A549 (cell line): Measurements from ENCODE around the gene STRN4. TPM values are rescaled to one million over a fixed set of nuclear protein-coding genes. Genes with fewer than 3 reads are reported as not detected.

Source experiments
- ATAC-seq, 2 experiments: fragments of 200-7000 bp in 1 of 2; fragments of >200 bp in 1 of 2; cut with Nextera tagmentation in 1 of 2; cut with Tn5 transposase in 1 of 2; 3 replicates each; pipeline versions ENCODE4 v1.8.0 to v1.9.1; 2018 to 2020; ENCODE audit warnings: mild to moderate bottlenecking in 1 of 2, moderate library complexity in 1 of 2
- CTCF ChIA-PET: fragments of 300-600 bp; sonication (Branson Sonifier 250); formaldehyde crosslinking; extraction: SDS; loops from one replicate; lab custom pipeline; 2021; ENCODE audit warnings: antibody characterized with exemption, inconsistent platforms; lab: Yijun Ruan, JAX
- POLR2A ChIA-PET: fragments of 350-600 bp; formaldehyde crosslinking; extraction: SDS; loops from one replicate; lab custom pipeline; 2021; ENCODE audit warnings: antibody characterized with exemption, inconsistent platforms; lab: Yijun Ruan, JAX
- DNase-seq, 2 experiments: peaks; one replicate each; pipeline versions ENCODE4 v3.0.0 to v3.0.0-alpha.2; 2011 to 2016; ENCODE audit warnings: low read depth in 1 of 2, low spot score in 1 of 2
- FAIRE-seq: peaks from 2 replicates; lab custom pipeline; 2011; peaks lifted over from hg19 to GRCh38; lab: Jason Lieb, UNC
- H3K27ac ChIP-seq, 2 experiments: fragments of >200 bp; sonication (Bioruptor Twin); formaldehyde crosslinking; 3 replicates each; pipeline ENCODE4 v1.5.1; 2016 to 2017
- H3K4me1 ChIP-seq: fragments of >200 bp; sonication (Bioruptor Twin); formaldehyde crosslinking; 3 replicates; pipeline ENCODE4 v1.6.1; 2016
- H3K4me2 ChIP-seq: fragments of >200 bp; sonication (Bioruptor Twin); formaldehyde crosslinking; 3 replicates; pipeline ENCODE4 v1.6.1; 2016
- H3K4me3 ChIP-seq: fragments of >200 bp; sonication (Bioruptor Twin); formaldehyde crosslinking; 3 replicates; pipeline ENCODE4 v1.5.1; 2016
- H3K9me3 ChIP-seq: fragments of >200 bp; sonication (Bioruptor Twin); formaldehyde crosslinking; 3 replicates; pipeline ENCODE4 v1.6.1; 2016
- CBX2 ChIP-seq: fragments of 200-600 bp; sonication (generic); IDR thresholded peaks from 2 replicates; pipeline ENCODE4 v1.6.1; 2016; ENCODE audit warnings: low read depth, mild to moderate bottlenecking, borderline replicate concordance
- CBX8 ChIP-seq: fragments of 200-600 bp; sonication (generic); IDR thresholded peaks from 2 replicates; pipeline ENCODE4 v1.6.1; 2016
- CHD2 ChIP-seq: fragments of 150-350 bp; IDR thresholded peaks from 2 replicates; pipeline ENCODE4 v1.6.1; 2014; ENCODE audit warnings: low read length; ENCODE audit not compliant: partially characterized antibody
- FOXS1 ChIP-seq: fragments of 250-450 bp; sonication (Bioruptor Pico); IDR thresholded peaks from 2 replicates; pipeline ENCODE4 v1.5.0; 2020; ENCODE audit warnings: mild to moderate bottlenecking, moderate library complexity
- GATA3 ChIP-seq: IDR thresholded peaks from 2 replicates; pipeline ENCODE4 v1.6.1; 2012; ENCODE audit warnings: borderline replicate concordance
- HOXB13 ChIP-seq: fragments of 250-450 bp; sonication (Bioruptor Pico); IDR thresholded peaks from 2 replicates; pipeline ENCODE4 v1.5.0; 2020; ENCODE audit warnings: low read depth, mild to moderate bottlenecking, moderate library complexity
- MAFK ChIP-seq: fragments of 450-650 bp; IDR thresholded peaks from 2 replicates; pipeline ENCODE4 v1.6.1; 2014; ENCODE audit not compliant: partially characterized antibody
- MAZ ChIP-seq: fragments of 150-350 bp; IDR thresholded peaks from 2 replicates; pipeline ENCODE4 v1.6.1; 2014; ENCODE audit warnings: antibody characterized with exemption, low read depth, low read length, borderline replicate concordance
- NFE2L2 ChIP-seq: fragments of 150-350 bp; conservative IDR thresholded peaks from 2 replicates; pipeline ENCODE4 v1.6.1; 2014; ENCODE audit warnings: low read length
- NPAS2 ChIP-seq: fragments of 250-450 bp; sonication (Bioruptor Pico); IDR thresholded peaks from 2 replicates; pipeline ENCODE4 v1.8.0; 2022; ENCODE audit warnings: mild to moderate bottlenecking, moderate library complexity, borderline replicate concordance
- RCOR1 ChIP-seq: fragments of 150-350 bp; IDR thresholded peaks from 2 replicates; pipeline ENCODE4 v1.6.1; 2014; ENCODE audit warnings: antibody characterized with exemption, low read length, low read depth
- ZFP36 ChIP-seq: fragments of 450-650 bp; IDR thresholded peaks from 2 replicates; pipeline ENCODE4 v1.6.1; 2014; ENCODE audit warnings: borderline replicate concordance; ENCODE audit not compliant: partially characterized antibody
- WGBS: methylation state at CpG from one replicate; pipeline ENCODE4 v1.1.6; 2017; ENCODE audit errors: missing lambda C conversion rate; 5-methylcytosine and 5-hydroxymethylcytosine counted together
- polyA plus RNA-seq, 4 experiments: library from polyadenylated mRNA; depleted of rRNA in 3 of 4; stranded (reverse); fragments of >200 nt; fragmentation: RNase III in 1 of 4; extraction: RNeasy Plus Mini Kit Qiagen cat#74134 plus additional on column Dnase treatment in 1 of 4; gene quantifications; 2 replicates in 3 of 4; 3 replicates in 1 of 4; pipeline ENCODE4 v1.2.3, GENCODE V29; 2011 to 2017
- TF ChIP-seq, protein P1 (sequence below): IDR thresholded peaks from 2 replicates; pipeline ENCODE4 v1.6.1; 2012
- TF ChIP-seq, protein P2 (sequence below): fragments of >200 bp; sonication (Bioruptor Twin); formaldehyde crosslinking; IDR thresholded peaks from 2 replicates; pipeline ENCODE4 v1.6.1; 2016

Gene STRN4
- polyA plus RNA-seq, 2 of the 4 experiments (the other 2 are of a cell fraction), result 62.8 to 70.0 TPM

DNA sequence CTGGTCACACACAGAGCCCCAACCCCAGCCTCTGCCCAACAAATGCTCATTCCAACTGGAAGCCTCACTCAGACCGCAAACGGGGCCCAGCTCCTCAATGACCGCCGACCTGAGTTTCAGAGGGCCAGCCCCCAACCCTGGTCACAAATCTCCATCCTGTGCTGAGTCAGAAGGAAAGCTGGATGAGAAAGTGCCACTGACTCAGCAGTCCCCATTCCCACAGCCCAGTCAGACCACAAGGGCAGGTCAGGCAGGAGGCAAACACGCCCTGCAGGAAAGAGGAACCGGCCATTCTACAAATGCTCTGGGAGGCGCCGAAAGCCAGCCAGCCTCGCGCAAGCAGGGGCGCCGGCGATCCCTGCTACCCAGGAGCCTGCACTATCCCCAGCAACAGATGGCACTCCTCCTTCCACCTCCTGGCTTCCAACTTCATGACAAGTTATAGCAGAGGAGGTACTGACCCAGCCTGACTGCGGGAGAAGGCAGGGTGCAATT is 15.2 kb downstream of the STRN4 start:
- CTCF ChIA-PET, result interaction anchor here (0.8 to 12.9 kb wide), 17 partner anchors 8 to 188 kb away, joined by 3 to 205 read pairs (median 7); partner anchors contain the start of genes DACT3, FKRP and PRKD2
- POLR2A ChIA-PET, result interaction anchor here (1.0 kb wide), 1 partner anchor 11 kb away, joined by 4 read pairs; no protein-coding TSS in a partner anchor
- ATAC-seq (peak; percentile 29 to 36; a peak in 5 of 6 replicates), FAIRE-seq (no peak), DNase-seq (peak; percentile 63 to 65)
- WGBS, result 74% methylated on average over 14 of the region's 14 CpGs
- TF ChIP-seq NFE2L2 (0 out of 2 replicates have a peak, but pooled peaks have one; percentile 9), RCOR1 (no peak), MAFK (peak; percentile 85)
- H3K4me1 ChIP-seq, result peaks cover 43% of the 10 kb centered on the region
- H3K27ac ChIP-seq, result peak overlapping the region; percentile 33 to 66; a peak in 4 of 6 replicates
- peak overlapping the region; percentile 27 for H3K4me2 ChIP-seq
- H3K9me3 ChIP-seq, result no peaks in the 10 kb centered on the region
- H3K4me3 ChIP-seq, result no peak overlapping the region

- no peak for TF ChIP-seq CHD2
- TF ChIP-seq, all 56 proteins: peak for 0
- Histone ChIP-seq H3K9me3 (no peaks in the 10 kb centered on the region), H3K4me3 (no peak overlapping the region), H3K27ac (peak overlapping the region in 1 of 2 experiments; percentile 66; a peak in 3 of 6 replicates), H3K4me1 (peaks cover 43% of the 10 kb centered on the region), H3K4me2 (no peak overlapping the region; the same call in 2 of the 3 replicates)
- 97% methylated on average over 14 of the region's 14 CpGs for WGBS
- ChIA-PET CTCF (interaction anchor here (0.8 to 12.9 kb wide), 16 partner anchors 9 to 188 kb away, joined by 3 to 205 read pairs (median 11); partner anchors contain the start of genes DACT3, FKRP and PRKD2), POLR2A (interaction anchor here (1.0 kb wide), 1 partner anchor 12 kb away, joined by 4 read pairs; no protein-coding TSS in a partner anchor)
- ATAC-seq (peak; percentile 6 to 11; a peak in 4 of 6 replicates), FAIRE-seq (no peak), DNase-seq (no peak)
Observed at GRCh38 chr19:46730595-46730994, 15.7 kb downstream of the STRN4 start.

DNA sequence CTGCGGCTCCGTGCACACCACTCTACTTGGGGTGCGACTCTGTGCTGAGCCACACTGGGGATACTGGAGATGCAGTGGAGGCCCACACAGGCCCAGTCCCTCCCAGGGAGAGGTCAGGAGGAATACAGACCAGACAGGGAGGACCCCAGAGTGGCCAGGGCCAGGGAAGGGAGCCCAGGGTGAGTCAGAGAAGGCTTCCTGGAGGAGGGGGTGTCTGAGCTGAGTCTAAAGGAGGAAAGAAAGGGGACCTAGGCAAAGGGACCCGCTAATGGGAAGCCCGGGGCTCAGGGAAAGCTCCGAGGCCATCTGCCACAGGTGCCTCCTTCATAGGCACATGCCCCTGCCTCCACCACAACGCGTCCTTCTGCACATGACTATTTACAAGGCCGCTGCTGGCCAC is 16.1 kb downstream of the STRN4 start:
- no peak overlapping the region for H3K4me2 ChIP-seq

GRCh38 chr19:46729696-46730095 is 16.6 kb downstream of the STRN4 start:
- peaks cover 43% of the 10 kb centered on the region for H3K4me1 ChIP-seq
- DNase-seq, result no peak
- ChIA-PET CTCF (interaction anchor here (0.8 to 12.9 kb wide), 28 partner anchors 10 to 370 kb away, joined by 3 to 205 read pairs (median 8); partner anchors contain the start of genes DACT3, FKRP, GNG8 and PRKD2), POLR2A (no interaction called here)
- H3K9me3 ChIP-seq, result no peaks in the 10 kb centered on the region
- 95% methylated on average over 7 of the region's 7 CpGs for WGBS
- peak in 1 of 2 experiments; percentile 4; a peak in 3 of 6 replicates for ATAC-seq
- H3K4me3 ChIP-seq, result no peak overlapping the region
- 0 out of 6 replicates have a peak overlapping the region, but pooled peaks of 1 of the 2 experiments have one; percentile 66 for H3K27ac ChIP-seq
- TF ChIP-seq GATA3, result no peak
- no peak for TF ChIP-seq MAZ
- TF ChIP-seq CHD2, result no peak
- no peak for TF ChIP-seq NPAS2 (CRISPR knock-in tag)
- no peak for TF ChIP-seq CBX8
- TF ChIP-seq FOXS1 (CRISPR knock-in tag), result no peak
- no peak for TF ChIP-seq HOXB13
- TF ChIP-seq, protein P1, sequence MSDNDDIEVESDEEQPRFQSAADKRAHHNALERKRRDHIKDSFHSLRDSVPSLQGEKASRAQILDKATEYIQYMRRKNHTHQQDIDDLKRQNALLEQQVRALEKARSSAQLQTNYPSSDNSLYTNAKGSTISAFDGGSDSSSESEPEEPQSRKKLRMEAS, result no peak
- no peak for TF ChIP-seq CBX2
- no peak for FAIRE-seq
- no peak overlapping the region for H3K4me2 ChIP-seq

More for the DNA sequence above, 16.1 kb downstream of the STRN4 start:
- H3K27ac ChIP-seq, result peak overlapping the region in 1 of 2 experiments; percentile 66; a peak in 3 of 6 replicates
- POLR2A ChIA-PET, result interaction anchor here (1.0 kb wide), 1 partner anchor 12 kb away, joined by 4 read pairs; no protein-coding TSS in a partner anchor
- CTCF ChIA-PET, result interaction anchor here (0.8 to 12.9 kb wide), 18 partner anchors 10 to 187 kb away, joined by 3 to 205 read pairs (median 8); partner anchors contain the start of genes DACT3, FKRP and PRKD2
- no peak overlapping the region for H3K4me3 ChIP-seq
- H3K9me3 ChIP-seq, result no peaks in the 10 kb centered on the region
- FAIRE-seq (no peak), DNase-seq (no peak), ATAC-seq (peak; percentile 1 to 2; a peak in 2 of 6 replicates)
- WGBS, result 93% methylated on average over 9 of the region's 9 CpGs
- peaks cover 43% of the 10 kb centered on the region for H3K4me1 ChIP-seq
- TF ChIP-seq, protein P2, sequence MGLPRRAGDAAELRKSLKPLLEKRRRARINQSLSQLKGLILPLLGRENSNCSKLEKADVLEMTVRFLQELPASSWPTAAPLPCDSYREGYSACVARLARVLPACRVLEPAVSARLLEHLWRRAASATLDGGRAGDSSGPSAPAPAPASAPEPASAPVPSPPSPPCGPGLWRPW, result no peak
- TF ChIP-seq MAZ, result no peak
- TF ChIP-seq ZFP36, result peak; percentile 54
